ENCODE data around the gene PYDC1. TPM values are rescaled to one million over a fixed set of nuclear protein-coding genes. Genes with fewer than 3 reads are reported as not detected.

Gene PYDC1
- total and polyA plus RNA-seq, 10 of the 15 experiments (the other 5 are each of a cell fraction or from before 2014, with no cell fraction given), result not detected

- ChIA-PET RAD21 (ENCODE audit: unreplicated experiment) (no interaction called here), CTCF (no interaction called here), POLR2A (interaction anchor here (0.6 kb wide), 1 partner anchor 119 kb away, joined by 3 read pairs; no protein-coding TSS in a partner anchor), SMC1A (ENCODE audit: uncharacterized antibody, unreplicated experiment) (no interaction called here)
- no peak for TF ChIP-seq IRF3 (IDR thresholded peaks at IDR 0.05)
- TF ChIP-seq, protein P1, sequence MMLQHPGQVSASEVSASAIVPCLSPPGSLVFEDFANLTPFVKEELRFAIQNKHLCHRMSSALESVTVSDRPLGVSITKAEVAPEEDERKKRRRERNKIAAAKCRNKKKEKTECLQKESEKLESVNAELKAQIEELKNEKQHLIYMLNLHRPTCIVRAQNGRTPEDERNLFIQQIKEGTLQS (IDR thresholded peaks at IDR 0.05; ENCODE audit: borderline replicate concordance, extremely low read depth, low read depth, low read length), result no peak
- no peak for TF ChIP-seq RBBP5 (conservative IDR thresholded peaks at IDR 0.05)
- TF ChIP-seq CHD4 (IDR thresholded peaks at IDR 0.05), result no peak
- H2AFZ ChIP-seq (ENCODE audit: control insufficient read depth, low read depth, low read length), result no peak overlapping the region
- intact Hi-C loops (cut with micrococcal nuclease; ENCODE audit: unreplicated experiment), result no loop called here
- H3K4me2 ChIP-seq (ENCODE audit: control insufficient read depth, insufficient read depth), result peak overlapping the region; percentile 64
- DNase-seq (ENCODE audit: low read depth, low spot score) (no peak), FAIRE-seq (no peak), ATAC-seq (peak; percentile 9)
- WGBS (ENCODE audit: insufficient coverage, insufficient replicate concordance, low lambda C conversion rate, missing lambda C conversion rate), result 24% methylated on average over 58 of the region's 58 CpGs
- in situ Hi-C loops (cut with MboI), result no loop called here
- H3K4me1 ChIP-seq (ENCODE audit: control insufficient read depth, insufficient read depth, low read length), result peaks cover 14% of the 10 kb centered on the region
- H3K9me3 ChIP-seq (replicated peaks; ENCODE audit: control insufficient read depth, insufficient read depth, low read length), result no peaks in the 10 kb centered on the region
- no TSS peak for BruUV-seq (replicated peaks)
- no peak overlapping the region for H3K4me3 ChIP-seq
- H4K20me1 ChIP-seq (ENCODE audit: control insufficient read depth, insufficient read depth), result no peaks in the 10 kb centered on the region
- H3K27ac ChIP-seq (ENCODE audit: control insufficient read depth, insufficient read depth), result no peak overlapping the region
- no peak overlapping the region for H3K9ac ChIP-seq (ENCODE audit: control insufficient read depth, insufficient read depth, low read length)
- H3K79me2 ChIP-seq (ENCODE audit: control insufficient read depth, insufficient read depth, low read length), result no peaks in the 10 kb centered on the region
- H3K36me3 ChIP-seq (ENCODE audit: control insufficient read depth in 2 of 2, insufficient read depth in 2 of 2, low read length in 1 of 2), result no peaks in the 10 kb centered on the region
- peaks cover 14 to 18% of the 10 kb centered on the region in 2 experiments for H3K27me3 ChIP-seq (replicated peaks in 1 of 2; ENCODE audit: control insufficient read depth in 2 of 2, insufficient read depth in 2 of 2, low read length in 1 of 2)
These were observed 2.1 kb downstream of the PYDC1 start for GRCh38 chr16:31214708-31215286.

Measured in GM12878 (cell line).